T-helper 9 cell (primary cell): ENCODE measurements around the gene CHRNA1.

Source experiments
- DNase-seq: peaks from one replicate; pipeline ENCODE4 v3.0.0-alpha.2; 2020
- total RNA-seq, 2 donors: gene quantifications; one replicate each; lab custom pipeline; 2026; lab: John Stamatoyannopoulos, UW

The CHRNA1 gene
- 0.35 to 0.48 reads per million in 2 donors for total RNA-seq

GRCh38 chr2:174764280-174765255 is at the start of gene CHRNA1:
TSS of gene CHRNA1 (minus strand) at chr2:174764472. CDS start at chr2:174764394, 78 bp downstream.
- DNase-seq = no peak

- no peak for DNase-seq
Observed at GRCh38 chr2:174812037-174812436, 47.8 kb upstream of the CHRNA1 start.

- DNase-seq = no peak
Observed at GRCh38 chr2:174807931-174808330, 43.7 kb upstream of the CHRNA1 start.

GRCh38 chr2:174805803-174806202 is 41.5 kb upstream of the CHRNA1 start:
- no peak for DNase-seq

GRCh38 chr2:174802459-174802858 is 38.2 kb upstream of the CHRNA1 start:
- DNase-seq = no peak

GRCh38 chr2:174800436-174801205 is 36.3 kb upstream of the CHRNA1 start:
- DNase-seq = no peak

GRCh38 chr2:174798801-174799200 is 34.5 kb upstream of the CHRNA1 start:
- DNase-seq = no peak

- no peak for DNase-seq
Observed at GRCh38 chr2:174797781-174798276, 33.6 kb upstream of the CHRNA1 start.

GRCh38 chr2:174796319-174796771 is 32.1 kb upstream of the CHRNA1 start:
- DNase-seq = no peak

GRCh38 chr2:174794851-174795374 is 30.6 kb upstream of the CHRNA1 start:
- DNase-seq = no peak

- DNase-seq = no peak
Observed at GRCh38 chr2:174792309-174793025, 28.2 kb upstream of the CHRNA1 start.

- no peak for DNase-seq
Observed at GRCh38 chr2:174791746-174792280, 27.5 kb upstream of the CHRNA1 start.

- DNase-seq = no peak
Observed at GRCh38 chr2:174791020-174791419, 26.7 kb upstream of the CHRNA1 start.

- DNase-seq = no peak
Observed at GRCh38 chr2:174789001-174789400, 24.7 kb upstream of the CHRNA1 start.

GRCh38 chr2:174788291-174788929 is 24.1 kb upstream of the CHRNA1 start:
- DNase-seq = no peak

GRCh38 chr2:174787487-174788205 is 23.4 kb upstream of the CHRNA1 start:
- DNase-seq = no peak

- DNase-seq = no peak
Observed at GRCh38 chr2:174786066-174786725, 21.9 kb upstream of the CHRNA1 start.

- no peak for DNase-seq
Observed at GRCh38 chr2:174785481-174785880, 21.2 kb upstream of the CHRNA1 start.

GRCh38 chr2:174784909-174785308 is 20.6 kb upstream of the CHRNA1 start:
- no peak for DNase-seq

GRCh38 chr2:174784316-174784715 is 20.0 kb upstream of the CHRNA1 start:
- DNase-seq = no peak
